Measurements from ENCODE around the gene HOXD3. TPM values are rescaled to one million over a fixed set of nuclear protein-coding genes. Genes with fewer than 3 reads are reported as not detected.

HOXD3 gene
- total RNA-seq, 1 donor from 2014 or later: not detected

DNA sequence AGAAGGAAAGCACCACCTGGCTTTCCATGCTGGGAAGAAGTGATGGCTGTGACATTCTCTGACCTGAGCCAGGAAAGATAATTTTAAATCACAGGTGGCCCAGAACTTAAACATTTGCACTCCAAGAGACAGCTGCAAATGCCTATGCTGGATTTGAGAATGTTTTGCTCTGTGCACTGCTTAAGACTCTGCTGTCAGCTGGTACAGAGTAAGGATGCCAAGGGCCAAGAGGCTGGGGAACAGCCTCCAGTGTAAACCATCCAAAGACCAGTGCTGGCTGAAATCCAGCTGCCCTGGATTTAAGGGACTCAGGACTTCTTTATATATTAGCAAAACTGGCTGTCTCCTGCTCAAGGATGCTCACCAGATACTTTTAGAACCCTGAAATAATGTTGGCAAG, 23.7 kb upstream of the HOXD3 start:
- no peaks in the 10 kb centered on the region for H3K36me3 Mint-ChIP-seq (ENCODE audit: insufficient read depth)
- TF ChIP-seq, protein P1, sequence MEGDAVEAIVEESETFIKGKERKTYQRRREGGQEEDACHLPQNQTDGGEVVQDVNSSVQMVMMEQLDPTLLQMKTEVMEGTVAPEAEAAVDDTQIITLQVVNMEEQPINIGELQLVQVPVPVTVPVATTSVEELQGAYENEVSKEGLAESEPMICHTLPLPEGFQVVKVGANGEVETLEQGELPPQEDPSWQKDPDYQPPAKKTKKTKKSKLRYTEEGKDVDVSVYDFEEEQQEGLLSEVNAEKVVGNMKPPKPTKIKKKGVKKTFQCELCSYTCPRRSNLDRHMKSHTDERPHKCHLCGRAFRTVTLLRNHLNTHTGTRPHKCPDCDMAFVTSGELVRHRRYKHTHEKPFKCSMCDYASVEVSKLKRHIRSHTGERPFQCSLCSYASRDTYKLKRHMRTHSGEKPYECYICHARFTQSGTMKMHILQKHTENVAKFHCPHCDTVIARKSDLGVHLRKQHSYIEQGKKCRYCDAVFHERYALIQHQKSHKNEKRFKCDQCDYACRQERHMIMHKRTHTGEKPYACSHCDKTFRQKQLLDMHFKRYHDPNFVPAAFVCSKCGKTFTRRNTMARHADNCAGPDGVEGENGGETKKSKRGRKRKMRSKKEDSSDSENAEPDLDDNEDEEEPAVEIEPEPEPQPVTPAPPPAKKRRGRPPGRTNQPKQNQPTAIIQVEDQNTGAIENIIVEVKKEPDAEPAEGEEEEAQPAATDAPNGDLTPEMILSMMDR (IDR thresholded peaks at IDR 0.05; ENCODE audit: unreplicated experiment): no peak
- no peaks in the 10 kb centered on the region for H3K9me3 Mint-ChIP-seq (ENCODE audit: low read depth)

DNA sequence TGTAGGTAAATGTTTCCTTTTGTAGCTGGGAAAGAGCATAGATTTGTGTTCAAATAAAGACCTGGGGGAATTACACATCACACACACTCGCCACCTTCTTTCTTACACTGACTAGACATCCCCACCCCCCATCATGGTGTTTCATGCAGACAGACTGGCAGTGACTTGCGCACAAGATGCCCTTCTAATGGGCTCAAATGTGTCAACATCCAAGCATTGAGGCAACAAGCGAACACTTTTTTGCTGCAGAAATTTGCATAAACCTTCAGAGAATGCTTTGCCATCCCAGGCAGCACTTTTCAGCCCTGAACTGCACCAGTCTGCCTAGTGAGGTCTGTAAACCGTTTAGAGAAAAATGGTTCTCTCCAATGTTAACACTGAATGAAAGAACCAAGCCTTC, 23.1 kb upstream of the HOXD3 start:
- H3K4me1 Mint-ChIP-seq (ENCODE audit: low read depth): no peaks in the 10 kb centered on the region
- TF ChIP-seq, protein P1 (IDR thresholded peaks at IDR 0.05; ENCODE audit: unreplicated experiment): no peak
- no peak overlapping the region for H3K27ac Mint-ChIP-seq
- H3K4me3 Mint-ChIP-seq (ENCODE audit: low read depth): no peak overlapping the region
- no peaks in the 10 kb centered on the region for H3K9me3 Mint-ChIP-seq (ENCODE audit: low read depth)
- peaks cover 86% of the 10 kb centered on the region for H3K27me3 Mint-ChIP-seq
- no peaks in the 10 kb centered on the region for H3K36me3 Mint-ChIP-seq (ENCODE audit: insufficient read depth)
- DNase-seq (ENCODE audit: low spot score, unreplicated experiment): no peak

More for the DNA sequence above, 23.7 kb upstream of the HOXD3 start:
- Mint-ChIP-seq H3K4me3 (ENCODE audit: low read depth) (no peak overlapping the region), H3K27me3 (peaks cover 86% of the 10 kb centered on the region), H3K27ac (no peak overlapping the region), H3K4me1 (ENCODE audit: low read depth) (no peaks in the 10 kb centered on the region)
- no peak for DNase-seq (ENCODE audit: low spot score, unreplicated experiment)

DNA sequence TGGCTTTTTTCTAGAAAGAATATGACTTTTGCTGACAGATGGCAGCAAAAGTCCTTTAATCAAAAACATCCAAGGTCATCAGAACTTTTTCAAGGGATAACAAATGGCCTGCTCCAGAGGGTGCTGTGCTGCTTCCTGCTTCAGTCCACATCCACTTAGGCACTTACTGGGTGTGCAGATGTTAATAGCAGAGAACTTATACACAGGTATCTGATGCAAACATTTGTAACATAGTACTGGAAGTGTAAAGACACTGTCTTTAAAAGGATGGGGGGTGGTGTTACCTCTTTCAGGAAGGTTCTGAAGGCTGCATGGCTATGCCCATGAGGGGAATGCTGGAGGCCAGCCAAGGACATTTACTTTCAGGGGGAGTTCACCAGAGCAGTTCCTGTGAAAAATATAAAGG, 22.1 kb upstream of the HOXD3 start:
- DNase-seq (ENCODE audit: low spot score, unreplicated experiment): no peak
- Mint-ChIP-seq H3K27ac (no peak overlapping the region), H3K27me3 (peaks cover 94% of the 10 kb centered on the region), H3K9me3 (ENCODE audit: low read depth) (no peaks in the 10 kb centered on the region), H3K4me1 (ENCODE audit: low read depth) (no peaks in the 10 kb centered on the region), H3K4me3 (ENCODE audit: low read depth) (no peak overlapping the region), H3K36me3 (ENCODE audit: insufficient read depth) (no peaks in the 10 kb centered on the region)
- TF ChIP-seq, protein P1 (IDR thresholded peaks at IDR 0.05; ENCODE audit: unreplicated experiment): no peak

DNA sequence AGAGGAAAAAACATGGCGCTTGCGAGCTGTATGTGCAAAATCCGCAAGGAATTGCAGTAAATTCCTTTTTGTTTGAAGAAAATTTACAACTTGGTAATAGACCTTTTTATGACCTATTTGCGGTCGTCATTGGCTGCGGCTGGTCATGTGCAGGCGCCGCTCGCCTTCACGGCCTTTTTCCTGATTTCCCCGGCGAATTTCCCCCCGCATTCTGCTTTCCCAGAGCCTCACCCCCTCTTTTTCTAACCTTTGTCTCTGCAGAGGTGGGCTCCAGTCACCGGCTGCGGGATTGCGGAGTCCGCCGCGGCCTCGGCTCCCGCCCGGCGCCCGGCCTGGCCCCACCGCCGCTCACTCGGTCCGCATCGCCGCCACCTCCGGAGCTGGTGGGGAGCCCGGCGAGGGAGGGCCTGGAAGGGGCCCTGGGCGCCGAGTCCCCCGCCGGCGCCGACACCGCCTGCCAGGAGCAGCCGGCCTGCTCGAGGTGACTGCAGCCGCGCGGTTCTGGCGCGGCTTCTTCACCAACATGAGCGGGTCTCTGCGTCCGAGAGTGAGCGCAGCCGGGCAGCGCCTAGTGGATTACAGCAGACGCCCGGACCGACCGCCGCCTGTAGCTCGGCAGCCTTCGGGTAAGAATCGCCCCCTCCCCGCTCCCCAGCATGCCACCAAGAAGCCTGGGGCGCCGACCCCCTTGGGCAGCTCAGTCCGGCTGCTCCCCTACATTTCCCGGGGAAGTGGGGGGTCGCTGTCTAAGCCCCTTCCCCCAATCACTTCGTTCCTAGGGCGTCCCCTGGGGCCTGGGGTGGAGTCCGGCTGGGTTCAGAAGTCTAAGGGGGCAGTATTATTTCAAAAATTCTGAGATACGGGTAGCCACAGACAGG, 20.5 kb upstream of the HOXD3 start:
- H3K36me3 Mint-ChIP-seq (ENCODE audit: insufficient read depth): no peaks in the 10 kb centered on the region
- peak overlapping the region; percentile 61 for H3K4me3 Mint-ChIP-seq (ENCODE audit: low read depth)
- no peaks in the 10 kb centered on the region for H3K4me1 Mint-ChIP-seq (ENCODE audit: low read depth)
- no peak overlapping the region for H3K27ac Mint-ChIP-seq
- no peaks in the 10 kb centered on the region for H3K9me3 Mint-ChIP-seq (ENCODE audit: low read depth)
- DNase-seq (ENCODE audit: low spot score, unreplicated experiment): no peak
- H3K27me3 Mint-ChIP-seq: peaks cover 95% of the 10 kb centered on the region
- TF ChIP-seq, protein P1 (IDR thresholded peaks at IDR 0.05; ENCODE audit: unreplicated experiment): no peak

DNA sequence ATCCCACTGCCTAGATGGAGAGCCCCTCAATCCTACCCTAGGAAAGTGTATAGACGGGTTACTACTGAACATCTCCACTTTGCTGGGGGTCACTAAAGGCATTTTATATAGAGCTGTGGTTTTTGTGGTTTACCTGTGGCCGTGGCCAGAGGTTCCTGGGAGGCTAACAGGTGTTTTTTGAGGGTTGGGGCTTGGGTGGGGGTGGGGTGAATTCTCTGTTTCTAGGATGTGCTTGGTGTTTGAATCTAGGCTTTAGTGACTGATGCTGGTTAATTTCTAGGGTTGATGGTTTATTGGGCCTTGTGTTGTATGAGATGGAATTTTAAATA, 19.9 kb upstream of the HOXD3 start:
- TF ChIP-seq, protein P1 (IDR thresholded peaks at IDR 0.05; ENCODE audit: unreplicated experiment): no peak
- Mint-ChIP-seq H3K9me3 (ENCODE audit: low read depth) (no peaks in the 10 kb centered on the region), H3K27me3 (peaks cover 95% of the 10 kb centered on the region), H3K36me3 (ENCODE audit: insufficient read depth) (no peaks in the 10 kb centered on the region), H3K4me1 (ENCODE audit: low read depth) (no peaks in the 10 kb centered on the region), H3K27ac (no peak overlapping the region), H3K4me3 (ENCODE audit: low read depth) (no peak overlapping the region)
- DNase-seq (ENCODE audit: low spot score, unreplicated experiment): no peak
